Central memory CD4-positive, alpha-beta T cell (primary cell): ENCODE results near the gene ZNF274.
A peak's percentile ranks its signal among the peaks of the same experiment; 100 is the strongest.
"Not testable (repeated sequence)": the region's sequence is repeated elsewhere in the genome, so short reads cannot be mapped to it uniquely, and the experiment has no call there.

Source experiments
- DNase-seq: peaks from one replicate; pipeline ENCODE4 v3.0.0; 2022

The ZNF274 gene

DNA sequence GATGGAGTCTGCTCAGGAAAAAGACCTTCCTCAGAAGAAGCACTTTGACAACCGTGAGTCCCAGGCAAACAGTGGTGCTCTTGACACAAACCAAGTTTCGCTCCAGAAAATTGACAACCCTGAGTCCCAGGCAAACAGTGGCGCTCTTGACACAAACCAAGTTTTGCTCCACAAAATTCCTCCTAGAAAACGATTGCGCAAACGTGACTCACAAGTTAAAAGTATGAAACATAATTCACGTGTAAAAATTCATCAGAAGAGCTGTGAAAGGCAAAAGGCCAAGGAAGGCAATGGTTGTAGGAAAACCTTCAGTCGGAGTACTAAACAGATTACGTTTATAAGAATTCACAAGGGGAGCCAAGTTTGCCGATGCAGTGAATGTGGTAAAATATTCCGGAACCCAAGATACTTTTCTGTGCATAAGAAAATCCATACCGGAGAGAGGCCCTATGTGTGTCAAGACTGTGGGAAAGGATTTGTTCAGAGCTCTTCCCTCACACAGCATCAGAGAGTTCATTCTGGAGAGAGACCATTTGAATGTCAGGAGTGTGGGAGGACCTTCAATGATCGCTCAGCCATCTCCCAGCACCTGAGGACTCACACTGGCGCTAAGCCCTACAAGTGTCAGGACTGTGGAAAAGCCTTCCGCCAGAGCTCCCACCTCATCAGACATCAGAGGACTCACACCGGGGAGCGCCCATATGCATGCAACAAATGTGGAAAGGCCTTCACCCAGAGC, 29.6 kb downstream of the ZNF274 start:
- no peak for DNase-seq

DNA sequence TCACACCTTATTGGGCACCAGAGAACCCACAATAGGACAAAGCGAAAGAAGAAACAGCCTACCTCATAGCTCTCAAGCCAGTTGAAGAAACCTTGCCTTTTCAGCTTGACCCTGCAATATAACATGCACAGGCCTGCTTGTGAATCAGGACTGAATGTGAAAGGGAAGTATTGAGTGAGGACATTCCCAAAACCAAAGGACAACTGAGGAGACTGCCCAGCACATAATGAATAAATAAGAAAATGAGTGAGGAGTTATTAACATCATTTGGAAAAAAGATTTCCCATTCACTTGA, 30.2 kb downstream of the ZNF274 start:
- no peak for DNase-seq

DNA sequence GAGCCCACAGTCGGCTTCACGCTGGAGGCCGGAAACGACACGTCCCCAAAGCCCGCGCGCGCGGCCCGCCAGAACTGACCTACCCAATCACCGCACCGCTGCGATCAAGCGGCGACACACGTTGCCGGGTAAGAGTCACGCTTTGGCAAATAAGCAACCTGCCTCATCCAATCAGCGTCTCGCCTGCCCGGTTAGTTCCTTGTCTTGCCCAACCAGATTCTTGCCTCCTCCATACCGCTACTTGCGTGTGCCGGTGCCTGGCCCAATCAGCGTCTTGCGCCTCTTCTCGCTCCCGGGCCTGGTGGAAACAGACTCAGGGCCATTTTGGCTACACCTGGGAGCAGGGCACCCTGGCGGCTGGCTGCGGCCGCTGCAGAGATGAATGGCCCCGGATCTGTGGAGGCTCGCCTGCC, 34.2 kb downstream of the ZNF274 start:
- DNase-seq = no peak

DNA sequence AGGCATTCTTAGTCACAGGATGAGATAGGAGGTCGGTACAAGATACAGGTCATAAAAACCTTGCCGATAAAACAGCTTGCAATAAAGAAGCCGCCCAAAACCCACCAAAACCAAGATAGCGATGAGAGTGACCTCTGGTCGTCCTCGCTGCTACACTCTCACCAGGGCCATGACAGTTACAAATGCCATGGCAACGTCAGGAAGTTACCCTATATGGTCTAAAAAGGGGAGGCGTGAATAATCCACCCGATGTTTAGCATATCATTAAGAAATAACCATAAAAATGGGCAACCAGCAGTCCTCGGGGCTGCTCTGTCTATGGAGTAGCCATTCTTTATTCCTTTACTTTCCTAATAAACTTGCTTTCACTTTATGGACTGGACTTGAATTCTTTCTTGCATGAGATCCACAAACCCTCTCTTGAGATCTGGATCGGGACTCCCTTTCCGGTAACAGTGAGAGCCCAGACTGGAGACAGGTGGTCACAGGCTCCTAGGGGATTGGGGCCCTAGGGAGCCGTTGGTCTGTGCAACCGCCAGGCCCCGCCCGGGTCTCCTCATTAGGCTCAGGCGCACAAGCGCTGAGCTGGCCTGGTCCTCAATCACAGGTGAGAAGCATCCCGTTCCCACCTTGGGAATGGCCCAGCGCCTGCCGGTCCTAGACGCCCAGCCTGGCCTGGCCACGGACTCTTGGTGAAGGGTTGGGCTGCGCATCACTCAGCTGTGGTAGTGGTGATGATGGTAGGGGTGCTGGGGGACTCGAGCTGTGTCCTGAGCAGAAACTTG, 34.9 kb downstream of the ZNF274 start:
- no peak for DNase-seq

DNA sequence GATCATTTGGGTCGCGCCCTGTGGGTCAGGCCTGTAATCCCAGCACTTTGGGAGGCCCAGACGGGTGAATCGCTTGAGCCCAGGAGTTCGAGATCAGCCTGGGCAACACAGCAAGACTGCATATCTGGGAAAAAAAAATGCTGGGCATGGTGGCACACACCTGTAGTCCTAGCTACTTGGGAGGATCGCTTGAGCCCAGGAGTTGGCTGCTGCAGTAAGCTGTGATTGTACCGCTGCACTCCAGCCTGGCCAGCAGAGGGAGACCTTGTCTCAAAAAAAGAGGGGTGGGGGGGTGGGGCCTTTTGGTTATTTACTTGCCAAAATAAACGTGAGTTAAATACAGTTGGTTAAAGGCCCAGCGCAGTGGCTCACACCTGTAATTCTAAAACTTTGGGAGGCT, 36.0 kb downstream of the ZNF274 start:
- DNase-seq = peak; percentile 9

DNA sequence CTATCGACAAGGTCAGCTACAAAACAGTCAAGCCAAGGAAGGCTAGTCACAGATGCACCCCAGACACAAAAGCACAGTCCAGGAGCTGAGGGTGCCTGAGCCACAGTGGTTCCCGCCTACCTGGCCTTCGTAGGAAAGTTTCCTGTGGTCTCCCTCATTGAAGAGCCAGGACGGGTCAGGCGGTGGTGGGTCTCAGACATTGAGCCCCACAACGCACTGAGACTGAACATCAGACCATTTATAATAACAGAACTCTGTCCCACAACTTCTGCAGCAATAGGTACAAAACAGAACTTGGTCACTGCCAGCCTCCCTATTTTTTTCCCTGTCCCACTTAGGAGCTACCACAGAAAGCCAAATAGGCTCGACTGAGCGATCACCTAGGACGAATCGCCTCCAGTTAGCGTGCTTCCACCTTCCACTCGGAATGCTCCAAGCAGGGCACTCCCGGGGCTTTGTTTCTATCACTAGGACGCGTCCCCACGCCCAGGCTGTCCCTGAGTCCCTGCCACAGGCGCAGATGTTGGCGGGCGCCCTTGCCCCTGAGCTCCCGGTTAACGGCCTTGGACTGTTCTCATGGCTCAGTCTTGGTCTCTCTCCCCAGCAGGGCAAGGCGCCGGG, 45.2 kb downstream of the ZNF274 start:
- DNase-seq = no peak

DNA sequence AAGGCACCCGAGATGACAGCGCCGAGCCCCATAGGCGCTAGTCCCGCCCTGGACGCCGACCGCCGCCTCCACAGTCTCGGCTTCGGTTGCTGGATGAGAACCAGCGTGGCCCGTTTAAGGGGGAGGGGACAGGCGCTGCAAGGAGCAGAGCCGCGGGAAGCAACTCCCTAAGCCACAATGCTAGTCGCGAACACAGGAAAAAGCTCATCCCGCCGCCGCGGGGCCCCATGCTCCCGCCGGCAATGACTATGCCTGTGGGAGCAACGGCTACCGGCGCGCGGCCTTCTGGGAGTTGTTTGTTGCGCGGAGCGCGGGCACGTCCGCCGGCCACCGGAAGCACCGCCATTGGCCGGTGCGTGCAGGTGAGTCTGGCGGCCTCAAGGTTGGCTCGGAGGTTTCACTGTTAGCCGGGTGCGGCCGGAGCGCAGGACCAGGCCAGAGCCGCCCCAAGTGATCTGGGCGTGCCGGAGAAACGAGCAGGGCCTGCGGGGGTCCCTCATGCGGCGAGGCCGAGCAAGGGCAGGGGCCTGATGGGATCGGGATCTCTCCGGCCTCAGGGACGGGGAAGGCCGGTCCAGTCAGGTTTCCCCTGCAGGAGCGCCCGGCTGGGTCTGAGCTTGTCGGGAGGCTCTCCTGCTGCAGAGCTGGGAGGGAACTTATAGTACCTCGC, 45.9 kb downstream of the ZNF274 start, which contains the start of gene ZNF544:
ZNF544 (plus strand) TSS at position 330 of the 670 bp plus-strand sequence. CDS start 15,110 bp downstream, outside the sequence.
- DNase-seq = peak; percentile 40

DNA sequence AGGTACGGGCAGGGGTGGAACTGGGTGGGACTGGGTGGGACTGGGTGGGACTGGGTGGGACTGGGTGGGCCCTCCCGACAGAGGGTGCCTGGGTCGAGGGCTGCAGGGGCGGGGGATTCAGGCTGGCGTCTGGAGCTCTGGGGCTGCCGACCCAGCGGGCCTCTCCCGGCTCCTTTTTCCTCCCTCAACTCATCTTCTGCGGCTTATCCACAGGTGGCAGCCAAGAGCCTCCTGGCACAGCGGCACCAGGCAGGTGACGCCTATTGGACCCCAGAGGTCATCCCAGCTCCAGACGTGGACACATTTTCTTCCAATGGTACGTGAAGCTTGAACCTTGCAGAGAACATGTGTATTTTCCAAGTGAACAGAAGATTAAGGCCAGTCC, 46.4 kb downstream of the ZNF274 start:
- peak; percentile 9 for DNase-seq

DNA sequence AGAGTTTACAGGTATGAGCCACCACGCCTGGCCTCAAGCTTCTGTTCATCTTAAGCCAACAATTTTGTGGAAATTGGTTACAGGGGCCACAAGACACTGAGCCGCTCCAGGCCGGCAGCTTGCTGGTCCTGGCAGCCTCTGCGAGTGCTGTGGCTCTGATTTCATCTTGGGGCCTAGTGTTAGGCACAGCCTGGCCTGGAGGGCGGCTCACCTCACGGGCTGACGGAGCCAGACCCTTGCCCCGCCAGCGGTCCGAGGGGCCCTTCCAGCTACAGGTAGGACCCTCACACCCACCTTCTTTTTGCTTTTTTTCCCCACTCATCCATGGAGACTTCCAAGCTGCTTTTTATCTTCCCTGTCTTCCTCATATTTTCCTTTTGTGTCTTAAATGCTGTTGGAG, 54.5 kb downstream of the ZNF274 start:
- DNase-seq = no peak

DNA sequence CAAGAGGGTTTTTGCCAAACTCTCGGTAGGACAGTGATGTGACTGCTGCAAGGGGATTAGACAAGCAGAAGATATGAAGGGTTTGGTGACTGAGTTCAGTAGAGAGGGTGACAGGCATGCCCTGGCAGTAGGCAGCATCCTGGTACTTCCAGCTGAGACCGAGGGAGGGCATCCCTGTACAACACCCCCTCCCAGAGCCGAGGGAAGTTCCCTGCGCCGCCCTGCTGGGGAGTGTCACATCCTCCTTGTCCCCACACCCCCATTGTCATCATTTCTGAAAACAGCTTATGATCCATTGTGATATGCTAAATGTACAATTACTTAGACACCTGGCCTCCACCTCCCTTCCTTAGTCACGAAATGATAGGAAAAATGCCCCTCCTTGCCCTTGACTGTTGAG, 60.5 kb downstream of the ZNF274 start:
- DNase-seq = no peak

DNA sequence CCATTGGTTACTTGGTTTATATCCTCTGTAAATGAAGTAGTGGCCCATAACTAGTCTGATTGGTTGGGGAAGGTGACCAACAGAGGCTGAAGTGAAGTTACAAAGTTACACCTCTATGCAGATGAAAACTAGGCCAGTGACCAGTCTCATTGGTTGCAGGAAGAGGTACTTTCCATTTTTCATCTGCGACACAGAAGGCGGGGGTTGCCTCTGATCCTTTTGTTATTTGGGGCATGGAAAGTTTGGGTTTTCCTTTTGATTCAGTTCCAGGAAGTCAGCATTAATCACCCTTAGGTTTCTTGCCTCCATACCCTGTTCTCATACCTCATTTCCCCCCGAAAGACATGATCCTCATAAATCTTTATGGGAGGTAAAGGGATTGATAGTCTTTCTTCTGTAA, 66.0 kb downstream of the ZNF274 start:
- DNase-seq = no peak

DNA sequence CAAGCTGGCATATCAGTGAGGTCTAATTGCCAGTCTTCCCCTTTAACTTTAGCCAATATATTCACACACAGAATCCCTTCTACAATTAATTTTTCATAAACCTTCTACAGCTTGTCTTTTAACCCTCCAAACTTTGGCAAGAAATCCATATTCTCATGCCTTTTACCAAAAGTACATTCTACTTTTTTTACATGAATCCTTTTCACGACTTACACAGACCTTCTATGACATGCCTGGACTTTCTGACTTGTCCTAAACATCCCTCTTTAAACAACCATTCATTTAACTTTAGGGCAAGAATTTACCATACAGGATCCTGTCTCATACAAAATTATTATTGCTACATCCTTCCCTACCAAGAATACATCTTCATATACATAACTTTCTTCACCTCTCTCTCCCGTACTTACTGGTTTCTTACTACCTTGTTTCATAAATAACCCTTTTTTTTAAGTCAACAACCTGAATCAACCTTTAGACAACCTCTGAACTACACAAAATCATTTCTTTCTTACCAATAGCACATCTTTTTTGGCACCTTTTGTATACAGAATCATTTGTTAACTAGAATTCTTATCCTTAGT, 69.3 kb downstream of the ZNF274 start:
- no peak for DNase-seq

DNA sequence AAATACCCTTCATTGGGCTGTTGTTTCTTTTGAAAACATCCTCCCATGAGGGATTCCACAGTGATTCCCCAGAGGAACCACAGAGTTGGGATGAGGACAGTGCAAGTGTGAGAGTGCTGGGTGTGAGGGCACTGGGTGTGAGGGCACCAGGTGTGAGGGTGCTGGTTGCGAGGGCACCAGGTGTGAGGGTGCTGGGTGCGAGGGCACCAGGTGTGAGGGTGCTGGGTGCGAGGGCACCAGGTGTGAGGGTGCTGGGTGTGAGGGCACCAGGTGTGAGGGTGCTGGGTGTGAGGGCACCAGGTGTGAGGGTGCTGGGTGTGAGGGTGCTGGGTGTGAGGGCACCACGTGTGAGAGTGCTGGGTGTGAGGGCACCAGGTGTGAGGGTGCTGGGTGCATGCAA, 75.4 kb downstream of the ZNF274 start:
- not testable (repeated sequence) for DNase-seq

DNA sequence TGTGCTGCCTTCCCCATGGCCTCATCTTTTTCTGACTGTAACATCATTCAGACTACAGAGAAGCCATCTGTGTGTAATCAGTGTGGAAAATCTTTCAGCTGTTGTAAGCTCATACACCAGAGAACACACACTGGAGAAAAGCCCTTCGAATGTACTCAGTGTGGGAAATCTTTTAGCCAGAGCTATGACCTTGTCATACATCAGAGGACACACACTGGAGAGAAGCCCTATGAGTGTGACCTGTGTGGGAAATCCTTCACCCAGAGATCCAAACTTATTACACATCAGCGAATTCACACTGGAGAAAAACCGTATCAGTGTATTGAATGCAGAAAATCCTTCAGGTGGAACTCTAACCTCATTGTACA, 78.7 kb downstream of the ZNF274 start:
- DNase-seq = no peak

DNA sequence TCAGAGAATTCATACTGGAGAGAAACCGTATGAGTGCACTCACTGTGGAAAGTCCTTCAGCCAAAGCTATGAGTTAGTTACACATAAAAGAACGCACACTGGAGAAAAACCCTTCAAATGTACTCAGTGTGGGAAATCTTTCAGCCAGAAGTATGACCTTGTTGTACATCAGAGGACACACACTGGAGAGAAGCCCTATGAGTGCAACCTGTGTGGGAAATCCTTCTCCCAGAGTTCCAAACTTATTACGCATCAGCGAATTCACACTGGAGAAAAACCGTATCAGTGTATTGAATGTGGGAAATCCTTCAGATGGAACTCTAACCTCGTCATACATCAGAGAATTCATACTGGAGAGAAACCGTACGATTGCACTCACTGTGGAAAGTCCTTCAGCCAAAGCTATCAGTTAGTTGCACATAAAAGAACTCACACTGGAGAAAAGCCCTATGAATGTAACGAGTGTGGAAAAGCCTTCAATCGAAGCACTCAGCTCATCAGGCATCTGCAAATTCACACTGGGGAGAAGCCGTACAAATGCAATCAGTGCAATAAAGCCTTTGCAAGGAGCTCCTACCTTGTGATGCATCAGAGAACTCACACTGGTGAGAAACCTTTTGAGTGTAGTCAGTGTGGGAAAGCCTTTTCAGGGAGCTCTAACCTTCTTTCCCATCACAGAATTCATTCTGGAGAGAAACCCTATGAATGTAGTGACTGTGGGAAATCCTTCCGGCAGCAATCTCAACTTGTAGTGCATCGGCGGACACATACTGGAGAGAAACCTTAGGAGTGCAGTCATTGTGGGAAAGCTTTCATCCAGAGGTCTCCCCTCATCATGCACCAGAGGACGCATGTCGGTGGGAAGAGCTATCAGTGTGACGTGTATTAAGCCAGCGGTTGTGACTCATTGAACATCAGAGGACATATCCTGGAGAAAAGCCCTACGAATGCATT, 79.4 kb downstream of the ZNF274 start:
- DNase-seq = no peak

DNA sequence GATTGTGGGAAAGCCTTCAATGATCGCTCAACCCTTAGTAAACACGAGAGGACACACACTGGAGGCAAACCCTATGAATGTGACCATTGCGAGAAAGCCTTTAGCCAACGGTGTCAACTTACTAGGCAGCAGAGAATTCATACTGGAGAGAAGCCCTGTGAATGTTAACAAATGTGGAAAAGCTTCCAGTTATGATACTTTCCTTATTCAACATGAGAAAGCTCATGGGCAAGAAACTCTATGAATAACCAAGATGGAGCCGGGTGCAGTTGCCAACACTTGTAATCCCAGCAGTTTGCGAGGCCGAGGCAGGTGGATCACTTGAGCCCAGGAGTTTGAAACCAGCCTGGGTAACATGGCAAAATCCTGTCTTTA, 80.0 kb downstream of the ZNF274 start:
- DNase-seq = no peak
